ENCODE data around the gene NECAB3.
A peak's percentile ranks its signal among the peaks of the same experiment; 100 is the strongest.

DNA sequence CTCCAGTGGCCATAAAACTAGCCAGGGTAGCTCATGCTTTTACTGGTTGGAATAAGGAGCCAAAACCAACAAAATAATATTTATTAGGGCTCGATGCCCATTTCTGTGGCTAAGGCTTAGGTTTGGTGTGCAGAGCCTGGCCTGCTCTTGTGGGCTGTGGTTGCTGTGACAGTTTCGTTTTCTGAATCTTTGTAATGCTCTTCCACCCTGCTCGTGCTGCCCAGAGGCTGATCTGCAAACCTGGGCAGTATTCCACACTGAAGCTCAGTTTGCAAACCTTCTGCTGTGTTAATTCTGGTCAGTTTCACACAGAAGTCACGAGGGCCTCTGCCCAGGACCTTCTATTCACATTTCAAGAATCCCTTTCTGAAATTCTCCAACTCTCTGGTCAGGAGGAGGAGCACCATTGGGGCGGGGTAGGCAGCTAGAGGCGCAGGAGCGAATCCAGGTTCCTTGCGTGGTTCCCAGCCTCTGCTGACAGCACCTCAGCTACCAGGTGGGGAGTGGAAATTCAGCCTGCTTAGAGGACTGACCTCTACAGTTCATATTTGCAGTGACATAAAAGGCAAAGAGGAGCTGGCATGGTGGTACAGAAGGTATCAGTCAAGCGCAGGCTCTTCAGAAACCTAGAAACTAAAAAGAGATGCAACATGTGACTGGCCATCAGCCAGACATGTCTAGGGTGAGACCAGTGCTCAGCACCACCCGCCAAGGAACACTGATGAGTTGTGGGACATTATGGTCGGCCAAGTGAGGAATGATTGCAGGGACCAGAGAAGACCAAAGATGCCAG, 26.4 kb downstream of the NECAB3 start:
- TF ChIP-seq CTCF (IDR thresholded peaks at IDR 0.05; ENCODE audit: low read length) (0 out of 2 replicates have a peak, but pooled peaks have one; percentile 13), EZH2 (optimal IDR thresholded peaks at IDR 0.05; ENCODE audit: low read depth, low read length) (no peak)

Data from MM.1S (cell line).